Suprapubic skin (tissue), 4 donors: ENCODE measurements around the gene DCLK2. TPM values are rescaled to one million over a fixed set of nuclear protein-coding genes. Genes with fewer than 3 reads are reported as not detected.

Experiments
- DNase-seq, 2 donors: peaks; one replicate each; pipeline ENCODE4 v3.0.0-alpha.2; 2019; ENCODE audit warnings: low spot score in 2 of 2
- H3K27ac ChIP-seq: fragments of 200-600 bp; sonication (generic); one replicate; pipeline ENCODE4 v1.5.1; 2019
- H3K27me3 ChIP-seq: fragments of 200-600 bp; sonication (generic); one replicate; pipeline ENCODE4 v1.5.1; 2019
- H3K36me3 ChIP-seq: fragments of 200-600 bp; sonication (generic); one replicate; pipeline ENCODE4 v1.5.1; 2019
- H3K4me1 ChIP-seq: fragments of 200-600 bp; sonication (generic); one replicate; pipeline ENCODE4 v1.5.1; 2019
- H3K4me3 ChIP-seq: fragments of 200-600 bp; sonication (generic); one replicate; pipeline ENCODE4 v1.5.1; 2019; ENCODE audit warnings: mild to moderate bottlenecking
- H3K9me3 ChIP-seq: fragments of 200-600 bp; sonication (generic); one replicate; pipeline ENCODE4 v1.5.1; 2019
- EP300 ChIP-seq: sonication (generic); formaldehyde crosslinking; IDR thresholded peaks from one replicate; pipeline ENCODE4 v1.6.1; 2017; ENCODE audit warnings: antibody characterized with exemption
- POLR2A ChIP-seq, 2 donors: fragments of 450-650 bp; IDR thresholded peaks; one replicate each; pipeline ENCODE4 v1.6.1; 2017; ENCODE audit warnings: antibody characterized with exemption in 2 of 2, mild to moderate bottlenecking in 2 of 2, moderate library complexity in 2 of 2
- POLR2AphosphoS5 ChIP-seq, 3 donors: sonication (generic); formaldehyde crosslinking; IDR thresholded peaks; one replicate each; pipeline ENCODE4 v1.6.1; 2017; ENCODE audit warnings: antibody characterized with exemption in 3 of 3
- WGBS: methylation state at CpG from one replicate; pipeline ENCODE4 v1.1.5; 2018; 5-methylcytosine and 5-hydroxymethylcytosine counted together
- total RNA-seq, 4 donors: library from RNA; depleted of rRNA; stranded (reverse); fragments of >200 nt; gene quantifications; one replicate each; pipeline ENCODE4 v1.1.0, GENCODE V29; 2016
- TF ChIP-seq, protein P1 (sequence below), 2 donors: fragments of 200-600 bp in 1 of 2; fragments of 450-650 bp in 1 of 2; sonication (generic) in 1 of 2; IDR thresholded peaks; one replicate each; pipeline ENCODE4 v1.5.1; 2016 to 2019; ENCODE audit warnings: antibody characterized with exemption in 2 of 2, mild to moderate bottlenecking in 1 of 2, moderate library complexity in 1 of 2

Gene DCLK2
- total RNA-seq, 4 donors from 2014 or later: 0.57 to 3.6 (median 1.9) TPM

DNA sequence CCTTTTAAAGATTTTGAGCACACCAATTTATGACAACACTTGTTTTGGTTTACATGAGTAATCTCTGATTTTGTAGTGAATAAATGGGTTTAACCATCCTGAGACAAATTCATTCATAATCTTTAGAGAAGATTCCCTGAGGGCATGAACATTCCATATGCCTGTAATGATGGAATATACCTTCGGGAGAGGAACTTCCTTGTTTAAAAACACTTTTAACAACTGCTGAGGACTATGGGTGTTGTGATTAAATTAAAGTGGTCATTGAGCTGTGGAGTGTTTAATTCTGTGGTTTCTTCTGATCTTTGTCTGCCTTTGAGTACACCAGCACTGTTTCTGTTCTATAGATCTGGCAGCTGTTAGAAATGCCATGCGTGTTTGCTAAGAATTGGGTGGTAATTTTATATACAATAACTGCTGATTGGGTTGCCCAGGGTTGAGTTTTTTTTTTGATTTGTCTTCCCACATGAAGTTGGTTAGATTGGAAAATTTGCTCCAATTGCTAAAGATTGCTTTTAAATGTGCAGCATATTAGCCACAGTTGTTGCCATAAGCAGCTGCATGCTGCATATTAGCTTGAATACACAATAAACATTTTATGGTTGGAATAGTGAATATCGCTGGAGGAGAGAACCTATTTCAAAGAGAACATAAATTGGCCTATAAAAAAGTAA, 86.8 kb downstream of the DCLK2 start:
- no peak overlapping the region for H3K27ac ChIP-seq
- H3K4me3 ChIP-seq: no peak overlapping the region
- H3K27me3 ChIP-seq: no peaks in the 10 kb centered on the region
- no peaks in the 10 kb centered on the region for H3K9me3 ChIP-seq
- H3K4me1 ChIP-seq: no peaks in the 10 kb centered on the region
- no peak for TF ChIP-seq EP300
- TF ChIP-seq POLR2A (IDR thresholded peaks at IDR 0.05): no peak
- no peak for TF ChIP-seq POLR2AphosphoS5 (IDR thresholded peaks at IDR 0.05)
- TF ChIP-seq, protein P1, sequence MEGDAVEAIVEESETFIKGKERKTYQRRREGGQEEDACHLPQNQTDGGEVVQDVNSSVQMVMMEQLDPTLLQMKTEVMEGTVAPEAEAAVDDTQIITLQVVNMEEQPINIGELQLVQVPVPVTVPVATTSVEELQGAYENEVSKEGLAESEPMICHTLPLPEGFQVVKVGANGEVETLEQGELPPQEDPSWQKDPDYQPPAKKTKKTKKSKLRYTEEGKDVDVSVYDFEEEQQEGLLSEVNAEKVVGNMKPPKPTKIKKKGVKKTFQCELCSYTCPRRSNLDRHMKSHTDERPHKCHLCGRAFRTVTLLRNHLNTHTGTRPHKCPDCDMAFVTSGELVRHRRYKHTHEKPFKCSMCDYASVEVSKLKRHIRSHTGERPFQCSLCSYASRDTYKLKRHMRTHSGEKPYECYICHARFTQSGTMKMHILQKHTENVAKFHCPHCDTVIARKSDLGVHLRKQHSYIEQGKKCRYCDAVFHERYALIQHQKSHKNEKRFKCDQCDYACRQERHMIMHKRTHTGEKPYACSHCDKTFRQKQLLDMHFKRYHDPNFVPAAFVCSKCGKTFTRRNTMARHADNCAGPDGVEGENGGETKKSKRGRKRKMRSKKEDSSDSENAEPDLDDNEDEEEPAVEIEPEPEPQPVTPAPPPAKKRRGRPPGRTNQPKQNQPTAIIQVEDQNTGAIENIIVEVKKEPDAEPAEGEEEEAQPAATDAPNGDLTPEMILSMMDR (IDR thresholded peaks at IDR 0.05): no peak
- 64% methylated on average over 3 of the region's 3 CpGs for WGBS
- H3K36me3 ChIP-seq: no peaks in the 10 kb centered on the region
- no peak for DNase-seq

DNA sequence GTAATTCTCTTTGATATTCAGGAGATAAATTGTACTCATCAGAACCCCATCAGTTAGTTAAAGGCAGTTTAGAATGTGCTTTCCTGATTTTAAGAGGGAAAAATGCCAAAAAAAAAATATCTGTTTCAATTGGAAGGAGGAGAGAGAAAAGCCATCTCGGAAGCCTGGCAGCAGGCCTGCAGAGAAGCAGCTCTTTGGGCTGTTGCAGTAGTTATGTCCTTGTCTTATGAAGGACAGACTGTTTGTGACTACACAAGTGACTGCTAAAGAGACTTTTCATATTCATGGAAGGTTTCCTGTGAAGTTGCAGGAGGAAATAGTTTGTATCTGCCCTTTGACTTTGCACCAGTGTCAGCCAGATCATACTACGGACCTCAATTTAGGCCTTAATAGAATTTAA, 88.8 kb downstream of the DCLK2 start:
- Histone ChIP-seq H3K27ac (no peak overlapping the region), H3K27me3 (no peaks in the 10 kb centered on the region), H3K4me1 (no peaks in the 10 kb centered on the region), H3K9me3 (no peaks in the 10 kb centered on the region), H3K4me3 (no peak overlapping the region), H3K36me3 (no peaks in the 10 kb centered on the region)
- TF ChIP-seq, protein P1 (IDR thresholded peaks at IDR 0.05): no peak
- TF ChIP-seq POLR2AphosphoS5 (IDR thresholded peaks at IDR 0.05) (no peak), EP300 (no peak), POLR2A (IDR thresholded peaks at IDR 0.05) (no peak)
- 75% methylated on average over 2 of the region's 2 CpGs for WGBS
- DNase-seq: no peak

DNA sequence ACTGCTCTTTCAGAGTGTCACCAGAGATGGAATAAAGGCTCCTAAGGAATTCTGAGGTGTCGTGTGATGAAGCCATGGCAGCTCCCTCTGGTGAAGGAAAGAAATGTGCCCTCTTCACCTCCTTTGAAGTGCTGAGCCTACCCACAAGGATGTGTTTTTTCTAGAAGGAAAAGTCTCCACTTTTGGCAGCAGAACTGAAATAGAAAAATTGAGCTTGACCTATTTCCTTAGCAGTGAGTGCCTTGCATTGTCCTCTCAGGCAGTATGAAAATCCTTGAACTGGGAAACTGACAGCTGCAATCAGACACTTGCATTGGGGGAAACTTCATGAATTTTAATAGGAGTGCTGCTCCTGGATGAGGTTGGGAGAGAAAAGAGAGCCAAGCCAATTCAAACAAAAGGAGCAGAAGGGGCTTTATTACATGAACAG, 95.2 kb downstream of the DCLK2 start:
- 76% methylated on average over 1 of the region's 1 CpG for WGBS

GRCh38 chr4:150173982-150174398, 95.7 kb downstream of the DCLK2 start:
- no peak overlapping the region for H3K4me3 ChIP-seq
- no peaks in the 10 kb centered on the region for H3K27me3 ChIP-seq
- H3K27ac ChIP-seq: no peak overlapping the region
- peaks cover 5% of the 10 kb centered on the region for H3K4me1 ChIP-seq
- no peak for TF ChIP-seq POLR2A (IDR thresholded peaks at IDR 0.05)
- TF ChIP-seq EP300: no peak
- no peak for TF ChIP-seq POLR2AphosphoS5 (IDR thresholded peaks at IDR 0.05)
- TF ChIP-seq, protein P1 (IDR thresholded peaks at IDR 0.05): no peak
- no peaks in the 10 kb centered on the region for H3K36me3 ChIP-seq
- no peak for DNase-seq
- H3K9me3 ChIP-seq: no peaks in the 10 kb centered on the region
- 83% methylated on average over 5 of the region's 5 CpGs for WGBS

More for the DNA sequence above, 95.2 kb downstream of the DCLK2 start:
- Histone ChIP-seq H3K27ac (no peak overlapping the region), H3K27me3 (no peaks in the 10 kb centered on the region), H3K4me1 (peaks cover 5% of the 10 kb centered on the region), H3K4me3 (no peak overlapping the region), H3K36me3 (no peaks in the 10 kb centered on the region), H3K9me3 (no peaks in the 10 kb centered on the region)
- TF ChIP-seq EP300 (no peak), POLR2A (IDR thresholded peaks at IDR 0.05) (no peak), POLR2AphosphoS5 (IDR thresholded peaks at IDR 0.05) (no peak)
- TF ChIP-seq, protein P1 (IDR thresholded peaks at IDR 0.05): no peak
- no peak for DNase-seq

DNA sequence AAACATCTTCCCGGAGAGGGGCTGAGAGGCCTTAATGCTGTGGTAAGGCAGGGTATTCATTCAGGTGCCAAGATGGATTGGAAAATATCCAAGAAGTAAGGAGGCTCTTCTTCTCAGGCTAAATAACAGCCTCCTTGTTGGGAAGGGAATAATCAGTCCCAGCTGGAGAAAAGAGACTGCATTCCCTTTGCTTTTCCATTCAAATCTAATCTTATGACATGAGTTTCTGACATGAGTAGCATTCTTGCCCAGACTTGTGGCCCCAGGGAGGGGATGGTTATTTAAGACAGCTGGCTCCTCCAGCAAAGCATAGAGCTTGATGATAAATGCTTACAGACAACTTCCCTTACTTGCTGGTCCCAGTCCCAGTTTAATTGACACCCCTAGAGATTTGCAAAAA, 98.3 kb downstream of the DCLK2 start:
- DNase-seq: no peak
- Histone ChIP-seq H3K9me3 (no peaks in the 10 kb centered on the region), H3K4me3 (no peak overlapping the region), H3K27ac (no peak overlapping the region), H3K36me3 (no peaks in the 10 kb centered on the region), H3K27me3 (no peaks in the 10 kb centered on the region), H3K4me1 (peaks cover 5% of the 10 kb centered on the region)
- TF ChIP-seq POLR2A (IDR thresholded peaks at IDR 0.05) (no peak), EP300 (no peak), POLR2AphosphoS5 (IDR thresholded peaks at IDR 0.05) (no peak)
- TF ChIP-seq, protein P1 (IDR thresholded peaks at IDR 0.05): no peak
- WGBS: 13% methylated on average over 1 of the region's 1 CpG
